ENCODE measurements around the gene IQCF2.
A peak's percentile ranks its signal among the peaks of the same experiment; 100 is the strongest.
"Not testable (repeated sequence)": the region's sequence is repeated elsewhere in the genome, so short reads cannot be mapped to it uniquely, and the experiment has no call there.

The IQCF2 gene

DNA sequence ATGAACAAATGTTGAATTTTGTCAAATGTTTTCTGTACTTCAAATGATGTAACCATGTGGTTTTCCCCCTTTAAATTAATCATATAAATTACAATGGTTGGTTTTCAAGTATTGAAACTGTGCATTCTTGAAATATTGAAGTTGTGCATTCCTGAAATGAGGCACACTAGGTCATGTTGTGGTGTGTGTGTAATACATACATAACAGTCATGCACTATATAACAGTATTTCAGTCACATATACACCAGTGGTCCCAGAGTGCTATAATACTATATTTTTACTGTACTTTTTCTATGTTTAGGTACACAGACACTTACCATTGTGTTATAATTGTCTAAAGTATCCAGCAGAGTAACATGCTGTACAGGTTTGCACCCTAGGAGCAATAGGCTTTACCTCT, 25.0 kb downstream of the IQCF2 start:
- DNase-seq, result no peak

DNA sequence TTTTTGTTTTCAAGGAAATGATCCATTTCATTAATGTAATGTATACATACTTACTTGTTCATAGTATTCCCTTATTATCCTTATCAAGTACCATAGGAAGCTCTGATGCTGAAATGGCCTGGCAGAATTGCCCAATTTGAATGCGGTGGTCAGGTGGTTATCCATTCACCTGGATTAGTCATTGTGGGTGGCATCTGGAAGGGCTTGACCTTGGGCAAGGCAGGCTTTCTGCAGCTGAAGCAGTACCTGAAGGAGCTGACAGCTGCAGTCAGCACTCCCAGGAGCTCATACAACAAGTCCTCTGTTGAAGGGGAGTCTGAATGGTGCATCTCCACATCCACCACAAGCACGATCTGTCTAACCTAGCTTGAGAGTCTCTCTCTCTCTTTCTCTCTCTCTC, 26.2 kb downstream of the IQCF2 start:
- DNase-seq, result no peak

DNA sequence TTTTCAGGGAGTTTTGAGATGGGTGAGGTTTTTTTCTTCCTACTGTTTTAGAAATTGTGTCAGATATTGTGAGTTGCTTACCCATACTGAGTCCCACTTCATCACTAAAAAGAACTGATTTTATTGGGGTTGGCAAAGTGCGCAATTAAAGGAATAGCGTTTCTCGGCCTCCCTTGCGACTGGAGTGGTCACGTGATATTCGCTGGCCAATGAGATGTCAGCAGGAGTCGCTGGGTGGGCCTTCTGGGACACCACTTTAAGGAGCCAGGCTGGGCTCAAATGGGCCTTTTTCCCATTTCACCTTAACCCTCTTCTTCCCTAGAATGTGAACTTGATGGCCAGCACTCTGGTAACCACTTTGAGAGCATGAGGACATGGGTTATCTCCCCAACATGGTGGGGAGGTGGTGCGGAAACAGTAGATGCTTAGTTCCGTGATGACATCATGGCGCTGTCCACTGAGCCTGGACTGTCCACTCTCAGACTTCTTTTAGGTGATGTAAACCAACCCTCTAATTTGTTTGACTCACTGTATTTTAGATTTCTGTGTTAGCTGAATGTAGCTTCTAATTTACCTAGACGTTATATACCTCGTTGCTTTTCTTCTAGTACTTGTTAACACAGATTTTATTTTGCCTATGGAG, 27.2 kb downstream of the IQCF2 start:
- no peak for DNase-seq

DNA sequence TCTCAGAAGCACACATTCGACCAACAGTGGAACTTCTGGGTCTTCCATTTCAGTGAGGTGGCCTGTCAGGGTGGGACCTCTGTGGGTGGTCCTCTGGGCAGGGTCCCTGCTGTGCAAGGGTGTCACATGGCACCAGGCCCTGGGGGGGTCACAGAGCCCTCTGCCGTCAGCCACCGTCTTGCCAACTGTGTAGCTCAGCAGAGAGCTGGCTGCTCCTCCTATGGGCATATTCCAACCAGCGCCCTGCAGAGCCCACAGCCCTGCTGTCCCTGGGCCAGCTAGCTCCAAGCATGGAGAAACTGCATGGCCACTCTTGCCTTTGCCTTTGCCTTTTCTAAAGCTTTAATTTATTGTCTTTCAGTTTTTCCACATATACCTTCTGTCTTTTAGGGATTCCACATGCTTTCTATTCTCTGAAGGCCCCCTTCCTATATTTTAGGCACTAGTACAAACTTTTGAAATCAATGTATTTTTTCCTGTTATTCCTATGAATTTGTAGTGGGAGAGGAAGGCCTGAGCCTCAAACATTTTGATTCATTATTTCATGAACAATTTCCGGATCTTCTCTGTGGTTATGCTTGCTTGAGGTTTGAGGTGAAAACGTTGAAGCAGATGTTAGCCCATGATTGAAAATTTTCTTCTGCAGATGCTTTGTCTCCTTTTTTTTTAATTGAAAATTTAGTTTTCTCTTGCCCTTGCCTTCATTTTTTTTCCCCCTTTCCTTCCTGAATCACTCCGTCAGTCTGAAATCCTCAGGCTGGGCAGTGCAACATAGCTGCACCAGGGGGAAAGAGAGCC, 30.0 kb downstream of the IQCF2 start:
- DNase-seq, result no peak

DNA sequence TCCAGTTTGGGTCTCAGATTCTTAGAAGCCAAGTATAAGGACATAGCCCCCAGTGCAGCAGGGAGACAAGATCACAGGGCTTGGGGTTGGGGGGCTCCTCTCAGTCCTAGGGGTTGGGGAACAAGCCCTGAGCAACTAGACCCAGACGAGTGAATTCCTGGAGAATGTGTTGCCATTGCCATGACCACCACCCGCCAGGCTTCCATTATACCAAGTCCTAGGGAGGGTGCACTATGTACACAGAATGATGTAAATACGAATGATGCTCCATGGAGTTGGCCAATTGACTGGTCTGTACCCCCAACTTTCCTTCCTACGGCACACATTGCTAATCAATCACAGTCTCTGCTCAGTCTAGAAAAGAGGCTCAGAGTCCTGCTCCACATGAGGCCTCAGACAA, 33.0 kb downstream of the IQCF2 start:
- DNase-seq, result no peak

DNA sequence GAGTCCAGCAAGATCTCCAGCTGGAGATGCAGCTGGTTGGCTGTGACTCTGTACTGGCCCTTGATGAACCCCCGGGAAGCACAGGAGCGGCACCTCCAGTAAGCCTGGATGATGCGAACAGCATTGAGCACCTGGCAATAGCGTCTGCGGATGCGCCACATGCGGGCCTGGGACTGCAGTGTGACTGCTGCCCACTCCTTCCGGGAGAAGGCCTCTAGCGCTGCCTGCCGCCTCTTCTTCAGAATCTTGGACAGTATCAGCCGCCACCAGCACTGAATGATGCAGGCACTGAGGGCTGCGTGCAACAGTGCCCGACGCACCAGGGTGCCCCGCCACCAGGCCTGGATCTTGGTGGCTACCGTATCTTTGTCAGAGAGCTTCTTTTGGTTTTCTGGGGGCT, 33.5 kb downstream of the IQCF2 start:
- no peak for DNase-seq

DNA sequence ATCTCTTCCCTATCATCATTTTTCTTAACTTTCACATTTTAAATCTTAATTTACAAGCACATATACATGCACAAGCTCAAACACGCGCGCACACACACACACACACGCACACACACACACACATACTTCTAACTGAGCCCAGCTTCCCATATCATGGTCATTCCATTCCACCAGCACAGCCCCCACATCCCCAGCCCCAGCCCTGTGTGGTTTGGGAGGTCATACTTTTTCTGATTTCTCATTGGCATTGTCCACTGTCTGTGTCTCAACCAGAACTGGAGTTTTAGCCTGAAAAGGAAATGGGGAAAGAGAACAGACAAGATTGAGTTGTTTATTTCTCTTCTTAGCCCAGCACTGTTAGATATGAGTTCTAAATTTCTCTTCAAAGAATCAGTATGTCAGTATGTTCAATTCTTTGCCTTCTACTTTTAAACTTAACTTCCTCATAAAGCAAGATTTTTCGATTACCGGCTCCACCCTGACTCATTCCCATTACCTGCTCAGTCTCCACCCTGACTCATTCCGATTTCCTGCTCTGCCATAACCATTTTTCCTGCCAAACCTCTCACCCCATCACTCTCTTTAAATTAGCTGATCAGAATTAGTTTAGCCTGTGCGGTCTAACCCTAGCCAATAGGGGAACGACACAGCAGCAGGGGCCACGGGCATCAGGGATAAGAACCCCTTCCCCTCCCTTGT, 35.3 kb downstream of the IQCF2 start:
- DNase-seq, result no peak

DNA sequence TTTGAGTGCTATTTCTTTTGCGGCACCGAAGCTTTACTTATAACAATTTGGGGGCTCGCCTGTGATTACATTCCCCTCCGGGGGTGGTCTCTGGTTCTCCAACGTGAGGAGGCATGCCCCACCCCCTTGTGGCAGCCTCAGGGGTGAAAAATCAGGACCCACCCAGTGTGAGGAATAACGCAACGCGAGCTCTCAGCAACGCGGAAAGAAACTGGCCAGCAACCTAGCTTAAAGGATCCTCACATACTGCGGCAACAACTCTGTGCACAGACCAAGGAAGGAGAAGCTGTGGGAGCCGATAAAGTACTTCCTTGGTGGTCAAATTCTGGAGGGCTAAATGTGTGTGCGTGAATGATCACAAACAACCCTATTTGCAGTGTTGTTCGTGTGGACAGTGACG, 36.0 kb downstream of the IQCF2 start:
- DNase-seq, result no peak

DNA sequence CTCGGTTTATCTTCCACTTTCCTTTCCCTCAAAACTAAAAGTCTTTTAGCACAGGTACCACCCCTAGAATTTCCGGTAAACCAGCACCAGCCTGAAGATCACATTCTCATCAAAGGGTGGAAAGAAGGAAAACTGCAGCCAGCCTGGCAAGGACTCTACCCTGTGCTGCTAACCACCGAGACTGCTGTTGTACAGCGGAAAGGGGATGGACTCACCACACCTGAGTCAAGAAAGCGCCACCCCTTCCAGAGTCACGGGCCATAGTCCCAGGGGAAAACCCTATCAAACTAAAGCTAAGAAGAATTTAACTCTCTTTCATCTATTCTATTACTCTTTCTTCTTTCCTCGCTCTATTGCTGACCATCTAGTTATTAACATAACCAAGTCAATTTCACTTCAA, 38.6 kb downstream of the IQCF2 start:
- not testable (repeated sequence) for DNase-seq

DNA sequence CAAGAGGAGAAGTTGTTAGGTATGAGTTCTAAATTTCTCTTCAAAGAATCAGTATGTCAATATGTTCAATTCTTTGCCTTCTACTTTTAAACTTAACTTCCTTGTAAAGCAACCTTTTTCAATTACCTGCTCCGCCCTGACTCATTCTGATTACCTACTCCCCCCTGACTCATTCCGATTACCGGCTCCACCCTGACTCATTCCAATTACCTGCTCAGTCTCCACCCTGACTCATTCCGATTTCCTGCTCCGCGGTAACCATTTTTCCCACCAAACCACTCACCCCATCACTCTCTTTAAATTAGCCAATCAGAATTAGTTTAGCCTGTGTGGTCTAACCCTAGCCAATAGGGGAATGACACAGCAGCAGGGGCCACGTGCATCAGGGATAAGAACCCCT, 40.9 kb downstream of the IQCF2 start:
- peak; percentile 46 for DNase-seq

DNA sequence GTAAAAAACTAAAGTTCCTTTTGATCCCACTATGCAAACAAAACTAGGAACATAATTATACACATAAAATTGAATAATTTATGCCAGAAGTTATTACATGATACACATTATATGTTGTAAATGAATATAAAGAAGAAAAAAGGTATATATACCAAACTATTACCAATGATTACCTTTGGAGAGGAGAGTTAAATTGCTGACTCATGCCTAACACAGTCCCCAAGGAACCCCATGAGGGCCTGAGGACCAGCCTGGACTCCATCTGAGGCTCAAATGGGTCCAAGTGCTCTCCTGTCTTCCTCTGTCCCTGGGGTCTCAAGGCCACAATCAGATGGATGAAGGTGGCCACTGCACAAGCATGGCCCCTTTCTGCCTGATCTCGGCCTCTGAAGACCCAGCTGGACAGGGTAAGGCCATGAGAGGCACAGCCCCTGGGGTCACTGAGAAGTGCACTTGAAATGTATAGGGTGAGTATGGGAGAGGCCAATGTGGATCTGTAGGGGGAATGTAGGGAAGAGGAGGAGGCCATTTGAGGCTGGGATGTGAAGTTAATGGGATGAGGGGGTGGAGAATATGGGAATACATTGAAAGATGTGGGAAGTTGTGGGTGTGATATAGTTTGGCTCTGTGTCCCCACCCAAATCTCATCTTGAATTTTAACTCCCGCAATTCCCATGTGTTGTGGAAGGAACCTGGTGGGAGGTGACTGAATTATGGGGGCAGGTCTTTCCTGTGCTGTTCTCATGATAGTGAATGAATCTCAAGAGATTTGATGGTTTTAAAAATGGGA, 42.8 kb downstream of the IQCF2 start:
- DNase-seq, result no peak

DNA sequence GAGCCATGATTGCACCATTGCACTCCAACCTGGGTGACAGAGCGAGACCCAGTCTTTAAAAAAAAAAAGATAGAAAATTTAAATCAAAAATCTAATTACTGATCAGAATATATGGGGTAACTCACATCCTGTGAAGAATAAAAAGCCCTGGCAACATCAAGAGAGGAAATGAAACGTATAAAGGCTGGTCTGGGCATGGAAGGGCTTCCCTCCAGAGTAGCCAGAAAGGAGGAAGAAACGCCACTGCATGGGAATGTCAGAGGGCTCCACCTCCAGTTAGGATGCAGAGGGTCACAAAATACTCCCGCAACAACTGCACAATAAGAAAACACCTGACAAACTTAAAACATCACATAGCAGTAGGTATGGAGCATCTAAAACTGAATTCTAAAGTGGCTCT, 46.6 kb downstream of the IQCF2 start:
- no peak for DNase-seq

Data from stimulated activated CD4-positive, alpha-beta T cell treated with anti-CD3 and anti-CD28 coated beads, Interleukin-15, amount 100 ng/mL, for 24 hours (primary cell).